Right renal pelvis (tissue), 4 donors: ENCODE measurements around the gene CETP. TPM values are rescaled to one million over a fixed set of nuclear protein-coding genes. Genes with fewer than 3 reads are reported as not detected.

Source experiments
- DNase-seq, 4 donors: peaks; one replicate each; pipeline ENCODE4 v3.0.0-alpha.2; 2013; ENCODE audit warnings: low read depth in 4 of 4, low spot score in 3 of 4, missing footprints in 1 of 4
- polyA plus RNA-seq, 4 donors: library from polyadenylated mRNA; unstranded; fragments of 120-200 nt; gene quantifications; one replicate each; pipeline ENCODE4 v1.2.1, GENCODE V29; 2013; ENCODE audit not compliant: insufficient read length in 4 of 4

CETP gene
- polyA plus RNA-seq, 4 donors, result 11.6 to 16.4 (median 12.9) TPM

- no peak for DNase-seq
These were observed 54.6 kb downstream of the CETP start for GRCh38 chr16:57016301-57016700.

- no peak for DNase-seq
These were observed 55.1 kb downstream of the CETP start for GRCh38 chr16:57016831-57017230.

GRCh38 chr16:57017251-57017650 is 55.5 kb downstream of the CETP start:
- no peak for DNase-seq

GRCh38 chr16:57019746-57020145 is 58.0 kb downstream of the CETP start:
- no peak for DNase-seq

GRCh38 chr16:57020651-57021050 is 58.9 kb downstream of the CETP start:
- DNase-seq, result no peak

GRCh38 chr16:57021757-57022156 is 60.0 kb downstream of the CETP start:
- DNase-seq, result no peak

- no peak for DNase-seq
These were observed 60.7 kb downstream of the CETP start for GRCh38 chr16:57022445-57022844.

GRCh38 chr16:57023541-57024249 is 61.9 kb downstream of the CETP start:
- no peak for DNase-seq

- DNase-seq, result no peak
These were observed 63.3 kb downstream of the CETP start for GRCh38 chr16:57024894-57025680.

- DNase-seq, result no peak
These were observed 64.4 kb downstream of the CETP start for GRCh38 chr16:57025941-57026777.

- DNase-seq, result no peak
These were observed 65.0 kb downstream of the CETP start for GRCh38 chr16:57026778-57027062.

GRCh38 chr16:57027067-57027466 is 65.3 kb downstream of the CETP start:
- no peak for DNase-seq

- DNase-seq, result no peak
These were observed 66.3 kb downstream of the CETP start for GRCh38 chr16:57028086-57028485.

GRCh38 chr16:57029161-57030160 is 67.7 kb downstream of the CETP start:
- DNase-seq, result no peak

- no peak for DNase-seq
These were observed 68.7 kb downstream of the CETP start for GRCh38 chr16:57030346-57030902.

GRCh38 chr16:57031156-57031555 is 69.4 kb downstream of the CETP start:
- DNase-seq, result no peak

- DNase-seq, result no peak
These were observed 70.6 kb downstream of the CETP start for GRCh38 chr16:57032346-57032745.

GRCh38 chr16:57032931-57033330 is 71.2 kb downstream of the CETP start:
- no peak for DNase-seq
